HEK293 (cell line): ENCODE results near the gene PHF13.
A peak's percentile ranks its signal among the peaks of the same experiment; 100 is the strongest.

Experiments
- CTCF ChIA-PET: fragments of 350-600 bp; formaldehyde crosslinking; extraction: SDS; loops from one replicate; lab custom pipeline; 2021; ENCODE audit warnings: antibody characterized with exemption; lab: Yijun Ruan, JAX
- POLR2A ChIA-PET: fragments of 300-600 bp; formaldehyde crosslinking; extraction: SDS; loops from one replicate; lab custom pipeline; 2020; ENCODE audit warnings: antibody characterized with exemption, inconsistent platforms; lab: Yijun Ruan, JAX
- H3K27ac ChIP-seq: fragments of 200-500 bp; sonication (Bioruptor generic); 2 replicates; pipeline ENCODE4 v1.5.1; 2014; ENCODE audit warnings: low read depth, low read length, control low read depth, inconsistent platforms; ENCODE audit errors: extremely low read depth
- H3K36me3 ChIP-seq, 2 experiments: fragments of 200-500 bp in 1 of 2; sonication (Bioruptor generic) in 1 of 2; 1 replicate in 1 of 2; 2 replicates in 1 of 2; pipeline ENCODE4 v1.5.1; 2014 to 2017; ENCODE audit warnings: inconsistent platforms in 2 of 2, low read length in 2 of 2; ENCODE audit not compliant: control insufficient read depth in 2 of 2, insufficient read depth in 1 of 2
- H3K4me1 ChIP-seq: fragments of 200-500 bp; sonication (Bioruptor generic); 2 replicates; pipeline ENCODE4 v1.5.1; 2014; ENCODE audit warnings: mild to moderate bottlenecking, low read length, inconsistent platforms; ENCODE audit not compliant: control insufficient read depth, insufficient read depth
- H3K4me3 ChIP-seq: 2 replicates; pipeline ENCODE4 v1.5.1; 2011; ENCODE audit warnings: low read depth, mild to moderate bottlenecking, control low read depth, low read length, moderate library complexity
- H3K9me3 ChIP-seq: fragments of 200-500 bp; sonication (Bioruptor generic); 2 replicates; pipeline ENCODE4 v1.5.1; 2014; ENCODE audit warnings: low read depth, low read length, inconsistent platforms; ENCODE audit not compliant: control insufficient read depth, insufficient read depth
- BCL11A ChIP-seq: fragments of 450-650 bp; formaldehyde crosslinking; IDR thresholded peaks from 2 replicates; pipeline ENCODE4 v1.5.1; 2016; ENCODE audit warnings: low read depth, missing biosample characterization, missing genetic modification characterization
- ELK4 ChIP-seq: IDR thresholded peaks from 2 replicates; pipeline ENCODE4 v1.6.1; 2011; ENCODE audit warnings: mild to moderate bottlenecking, low read depth, low read length, borderline replicate concordance
- GFI1B ChIP-seq: fragments of 450-650 bp; formaldehyde crosslinking; IDR thresholded peaks from 2 replicates; pipeline ENCODE4 v1.5.1; 2016; ENCODE audit warnings: missing biosample characterization, missing genetic modification characterization
- GLI4 ChIP-seq: fragments of 450-650 bp; formaldehyde crosslinking; IDR thresholded peaks from 2 replicates; pipeline ENCODE4 v1.5.1; 2016; ENCODE audit warnings: missing biosample characterization, missing genetic modification characterization
- GLIS1 ChIP-seq: fragments of 450-650 bp; formaldehyde crosslinking; IDR thresholded peaks from 2 replicates; pipeline ENCODE4 v1.5.1; 2016; ENCODE audit warnings: missing biosample characterization, missing genetic modification characterization
- KLF16 ChIP-seq: fragments of 450-650 bp; formaldehyde crosslinking; IDR thresholded peaks from 2 replicates; pipeline ENCODE4 v1.5.1; 2017; ENCODE audit warnings: missing biosample characterization, missing genetic modification characterization
- SP2 ChIP-seq: fragments of 450-650 bp; formaldehyde crosslinking; IDR thresholded peaks from 2 replicates; pipeline ENCODE4 v1.5.1; 2016; ENCODE audit warnings: missing biosample characterization, missing genetic modification characterization
- SP7 ChIP-seq: fragments of 450-650 bp; formaldehyde crosslinking; IDR thresholded peaks from 2 replicates; pipeline ENCODE4 v1.5.1; 2016; ENCODE audit warnings: missing biosample characterization, missing genetic modification characterization
- TRIM28 ChIP-seq: IDR thresholded peaks from 2 replicates; pipeline ENCODE4 v1.6.1; 2011; ENCODE audit warnings: low read length, control low read depth, borderline replicate concordance
- ZBTB11 ChIP-seq: fragments of 450-650 bp; formaldehyde crosslinking; conservative IDR thresholded peaks from 2 replicates; pipeline ENCODE4 v1.5.1; 2016; ENCODE audit warnings: low read depth, missing biosample characterization, missing genetic modification characterization
- ZBTB20 ChIP-seq: fragments of 450-650 bp; formaldehyde crosslinking; IDR thresholded peaks from 2 replicates; pipeline ENCODE4 v1.5.1; 2016; ENCODE audit warnings: missing biosample characterization, missing genetic modification characterization
- ZBTB21 ChIP-seq: fragments of 450-650 bp; formaldehyde crosslinking; IDR thresholded peaks from 2 replicates; pipeline ENCODE4 v1.5.1; 2017; ENCODE audit warnings: missing biosample characterization, missing genetic modification characterization
- ZEB2 ChIP-seq: fragments of 450-650 bp; formaldehyde crosslinking; IDR thresholded peaks from 2 replicates; pipeline ENCODE4 v1.5.1; 2016; ENCODE audit warnings: missing biosample characterization, missing genetic modification characterization
- ZFP3 ChIP-seq: fragments of 450-650 bp; formaldehyde crosslinking; IDR thresholded peaks from 2 replicates; pipeline ENCODE4 v1.5.1; 2016; ENCODE audit warnings: low read depth, missing biosample characterization, missing genetic modification characterization
- ZFP37 ChIP-seq: fragments of 450-650 bp; formaldehyde crosslinking; IDR thresholded peaks from 2 replicates; pipeline ENCODE4 v1.5.1; 2016; ENCODE audit warnings: missing biosample characterization, missing genetic modification characterization
- ZNF114 ChIP-seq: fragments of 450-650 bp; formaldehyde crosslinking; IDR thresholded peaks from 2 replicates; pipeline ENCODE4 v1.5.0; 2017; ENCODE audit warnings: missing biosample characterization, missing genetic modification characterization
- ZNF138 ChIP-seq: fragments of 450-650 bp; formaldehyde crosslinking; IDR thresholded peaks from 2 replicates; pipeline ENCODE4 v1.5.1; 2016; ENCODE audit warnings: missing biosample characterization, missing genetic modification characterization, borderline replicate concordance
- ZNF280C ChIP-seq: fragments of 450-650 bp; formaldehyde crosslinking; IDR thresholded peaks from 2 replicates; pipeline ENCODE4 v1.5.1; 2016; ENCODE audit warnings: missing biosample characterization, missing genetic modification characterization
- ZNF366 ChIP-seq: fragments of 450-650 bp; formaldehyde crosslinking; conservative IDR thresholded peaks from 2 replicates; pipeline ENCODE4 v1.5.1; 2016; ENCODE audit warnings: missing biosample characterization, missing genetic modification characterization
- ZNF501 ChIP-seq: fragments of 450-650 bp; formaldehyde crosslinking; IDR thresholded peaks from 2 replicates; pipeline ENCODE4 v1.5.1; 2016; ENCODE audit warnings: missing biosample characterization, missing genetic modification characterization
- ZNF629 ChIP-seq: fragments of 450-650 bp; formaldehyde crosslinking; IDR thresholded peaks from 2 replicates; pipeline ENCODE4 v1.5.1; 2017; ENCODE audit warnings: missing biosample characterization, missing genetic modification characterization
- ZNF76 ChIP-seq: fragments of 450-650 bp; formaldehyde crosslinking; IDR thresholded peaks from 2 replicates; pipeline ENCODE4; 2016; ENCODE audit warnings: low read depth, missing biosample characterization, missing genetic modification characterization, borderline replicate concordance
- TF ChIP-seq, protein P1 (sequence below): fragments of 450-650 bp; formaldehyde crosslinking; IDR thresholded peaks from 2 replicates; pipeline ENCODE4 v1.5.1; 2016; ENCODE audit warnings: missing biosample characterization, missing genetic modification characterization
- TF ChIP-seq, protein P2 (sequence below): fragments of 450-650 bp; formaldehyde crosslinking; IDR thresholded peaks from 2 replicates; pipeline ENCODE4 v1.5.1; 2016; ENCODE audit warnings: missing biosample characterization, missing genetic modification characterization
- TF ChIP-seq, protein P3 (sequence below): fragments of 450-650 bp; formaldehyde crosslinking; IDR thresholded peaks from 2 replicates; pipeline ENCODE4 v1.5.1; 2017; ENCODE audit warnings: missing biosample characterization, missing genetic modification characterization

PHF13 gene

GRCh38 chr1:6602669-6603237 is 10.8 kb upstream of the PHF13 start, which contains the start of gene KLHL21 (continued):
- TF ChIP-seq ZEB2 (tag by site-specific recombination) (no peak), TRIM28 (no peak), BCL11A (no peak), KLF16 (0 out of 2 replicates have a peak, but pooled peaks have one; percentile 4), ZNF114 (no peak), GFI1B (no peak), GLI4 (tag by site-specific recombination) (no peak), SP2 (tag by site-specific recombination) (peak; percentile 60)
- TF ChIP-seq, protein P1, sequence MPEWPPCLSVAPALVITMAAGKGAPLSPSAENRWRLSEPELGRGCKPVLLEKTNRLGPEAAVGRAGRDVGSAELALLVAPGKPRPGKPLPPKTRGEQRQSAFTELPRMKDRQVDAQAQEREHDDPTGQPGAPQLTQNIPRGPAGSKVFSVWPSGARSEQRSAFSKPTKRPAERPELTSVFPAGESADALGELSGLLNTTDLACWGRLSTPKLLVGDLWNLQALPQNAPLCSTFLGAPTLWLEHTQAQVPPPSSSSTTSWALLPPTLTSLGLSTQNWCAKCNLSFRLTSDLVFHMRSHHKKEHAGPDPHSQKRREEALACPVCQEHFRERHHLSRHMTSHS (tag by site-specific recombination), result no peak
- TF ChIP-seq, protein P2, sequence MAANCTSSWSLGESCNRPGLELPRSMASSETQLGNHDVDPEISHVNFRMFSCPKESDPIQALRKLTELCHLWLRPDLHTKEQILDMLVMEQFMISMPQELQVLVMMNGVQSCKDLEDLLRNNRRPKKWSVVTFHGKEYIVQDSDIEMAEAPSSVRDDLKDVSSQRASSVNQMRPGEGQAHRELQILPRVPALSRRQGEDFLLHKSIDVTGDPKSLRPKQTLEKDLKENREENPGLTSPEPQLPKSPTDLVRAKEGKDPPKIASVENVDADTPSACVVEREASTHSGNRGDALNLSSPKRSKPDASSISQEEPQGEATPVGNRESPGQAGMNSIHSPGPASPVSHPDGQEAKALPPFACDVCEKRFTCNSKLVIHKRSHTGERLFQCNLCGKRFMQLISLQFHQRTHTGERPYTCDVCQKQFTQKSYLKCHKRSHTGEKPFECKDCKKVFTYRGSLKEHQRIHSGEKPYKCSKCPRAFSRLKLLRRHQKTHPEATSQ (tag by site-specific recombination), result 0 out of 2 replicates have a peak, but pooled peaks have one; percentile 3

GRCh38 chr1:6603238-6603914 is 10.2 kb upstream of the PHF13 start:
- Histone ChIP-seq H3K9me3 (no peaks in the 10 kb centered on the region), H3K4me3 (peak overlapping the region; percentile 48), H3K4me1 (no peaks in the 10 kb centered on the region), H3K27ac (peak overlapping the region; percentile 79), H3K36me3 (peaks cover 0 to 19% of the 10 kb centered on the region in 2 experiments; a peak in 1 of 3 replicates)
- ChIA-PET POLR2A (interaction anchor here (0.7 to 3.5 kb wide), 6 partner anchors 9 to 75 kb away, joined by 3 to 25 read pairs (median 6); partner anchors contain the start of genes PHF13, THAP3 and ZBTB48), CTCF (interaction anchor here (0.5 to 1.6 kb wide), 3 partner anchors 18 to 258 kb away, joined by 3 to 4 read pairs (median 3); partner anchors contain the start of gene TAS1R1)
- TF ChIP-seq GLI4 (tag by site-specific recombination), result no peak
- peak; percentile 69; the same call in 1 of the 2 replicates for TF ChIP-seq ZFP37 (tag by site-specific recombination)
- 0 out of 2 replicates have a peak, but pooled peaks have one; percentile 44 for TF ChIP-seq ZNF501 (tag by site-specific recombination)
- peak; percentile 27; the same call in 1 of the 2 replicates for TF ChIP-seq GLIS1 (tag by site-specific recombination)
- TF ChIP-seq SP7 (tag by site-specific recombination), result peak; percentile 52
- TF ChIP-seq ZNF629 (tag by site-specific recombination), result peak; percentile 94
- TF ChIP-seq ZNF138, result no peak
- peak; percentile 75 for TF ChIP-seq ZNF76
- peak; percentile 84 for TF ChIP-seq ZBTB21 (tag by site-specific recombination)
- TF ChIP-seq ZNF366 (tag by site-specific recombination), result 0 out of 2 replicates have a peak, but pooled peaks have one; percentile 29
- TF ChIP-seq ZBTB11, result peak; percentile 26; the same call in 1 of the 2 replicates
- TF ChIP-seq, protein P3, sequence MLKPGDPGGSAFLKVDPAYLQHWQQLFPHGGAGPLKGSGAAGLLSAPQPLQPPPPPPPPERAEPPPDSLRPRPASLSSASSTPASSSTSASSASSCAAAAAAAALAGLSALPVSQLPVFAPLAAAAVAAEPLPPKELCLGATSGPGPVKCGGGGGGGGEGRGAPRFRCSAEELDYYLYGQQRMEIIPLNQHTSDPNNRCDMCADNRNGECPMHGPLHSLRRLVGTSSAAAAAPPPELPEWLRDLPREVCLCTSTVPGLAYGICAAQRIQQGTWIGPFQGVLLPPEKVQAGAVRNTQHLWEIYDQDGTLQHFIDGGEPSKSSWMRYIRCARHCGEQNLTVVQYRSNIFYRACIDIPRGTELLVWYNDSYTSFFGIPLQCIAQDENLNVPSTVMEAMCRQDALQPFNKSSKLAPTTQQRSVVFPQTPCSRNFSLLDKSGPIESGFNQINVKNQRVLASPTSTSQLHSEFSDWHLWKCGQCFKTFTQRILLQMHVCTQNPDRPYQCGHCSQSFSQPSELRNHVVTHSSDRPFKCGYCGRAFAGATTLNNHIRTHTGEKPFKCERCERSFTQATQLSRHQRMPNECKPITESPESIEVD (tag by site-specific recombination), result no peak
- TF ChIP-seq ZNF280C (tag by site-specific recombination), result no peak
- TF ChIP-seq SP2 (tag by site-specific recombination), result peak; percentile 69
- TF ChIP-seq ZBTB20 (tag by site-specific recombination), result peak; percentile 97
- peak; percentile 31; the same call in 1 of the 2 replicates for TF ChIP-seq ZFP3 (tag by site-specific recombination)
- TF ChIP-seq ELK4, result no peak
